GM21529 (cell line): Measurements from ENCODE around the gene FSTL4.

Experiments
- ATAC-seq: cut with Tn5 transposase; IDR thresholded peaks from one replicate; pipeline ENCODE4 v1.9.1; 2021; ENCODE audit not compliant: unreplicated experiment

The FSTL4 gene

GRCh38 chr5:133392448-133392847 is 219.9 kb downstream of the FSTL4 start:
- ATAC-seq = no peak

- ATAC-seq = no peak
Observed at GRCh38 chr5:133391354-133392136, 220.8 kb downstream of the FSTL4 start.

- ATAC-seq = no peak
Observed at GRCh38 chr5:133390416-133391353, 221.7 kb downstream of the FSTL4 start.

- no peak for ATAC-seq
Observed at GRCh38 chr5:133389066-133389590, 223.2 kb downstream of the FSTL4 start.

- ATAC-seq = no peak
Observed at GRCh38 chr5:133387621-133388020, 224.7 kb downstream of the FSTL4 start.

GRCh38 chr5:133387091-133387490 is 225.2 kb downstream of the FSTL4 start:
- ATAC-seq = no peak

- ATAC-seq = no peak
Observed at GRCh38 chr5:133386662-133387061, 225.7 kb downstream of the FSTL4 start.

- no peak for ATAC-seq
Observed at GRCh38 chr5:133385346-133385745, 227.0 kb downstream of the FSTL4 start.

GRCh38 chr5:133384903-133385302 is 227.4 kb downstream of the FSTL4 start:
- no peak for ATAC-seq

GRCh38 chr5:133384120-133384855 is 228.1 kb downstream of the FSTL4 start:
- ATAC-seq = no peak

GRCh38 chr5:133383580-133383939 is 228.8 kb downstream of the FSTL4 start:
- no peak for ATAC-seq

GRCh38 chr5:133382661-133383579 is 229.4 kb downstream of the FSTL4 start:
- ATAC-seq = no peak

GRCh38 chr5:133381571-133382365 is 230.6 kb downstream of the FSTL4 start:
- no peak for ATAC-seq

- ATAC-seq = no peak
Observed at GRCh38 chr5:133381041-133381440, 231.3 kb downstream of the FSTL4 start.

GRCh38 chr5:133377736-133378135 is 234.6 kb downstream of the FSTL4 start:
- no peak for ATAC-seq

- no peak for ATAC-seq
Observed at GRCh38 chr5:133376986-133377385, 235.4 kb downstream of the FSTL4 start.

- no peak for ATAC-seq
Observed at GRCh38 chr5:133373121-133373870, 239.0 kb downstream of the FSTL4 start.

- ATAC-seq = no peak
Observed at GRCh38 chr5:133372293-133372937, 239.9 kb downstream of the FSTL4 start.
